K562 (cell line): Measurements from ENCODE around the gene CFAP410. TPM values are rescaled to one million over a fixed set of nuclear protein-coding genes. Genes with fewer than 3 reads are reported as not detected.

ENCODE experiments used
- ATAC-seq: fragments of 200-7000 bp; cut with Tn5 transposase; 3 replicates; pipeline ENCODE4 v1.9.1; 2020; ENCODE audit warnings: moderate library complexity
- BruUV-seq: library from RNA; stranded (reverse); fragments of 400-500 nt; replicated peaks from 2 replicates; lab custom pipeline; 2021; lab: Mats Ljungman, UMichigan
- CTCF ChIA-PET: fragments of 300-600 bp; formaldehyde crosslinking; extraction: SDS; loops from one replicate; lab custom pipeline; 2021; ENCODE audit warnings: low intra/inter-chr PET ratio; lab: Yijun Ruan, JAX
- POLR2A ChIA-PET: fragments of 300-600, 350-650 bp; sonication (Branson Sonifier 250); formaldehyde crosslinking; extraction: SDS; loops from one replicate; lab custom pipeline; 2021; ENCODE audit warnings: antibody characterized with exemption, inconsistent platforms; lab: Yijun Ruan, JAX
- DNase-seq, 4 experiments: peaks; one replicate each; pipeline versions ENCODE4 v3.0.0 to v3.0.0-alpha.2; 2011 to 2018; ENCODE audit warnings: low spot score in 3 of 4, mixed read lengths in 3 of 4; ENCODE audit errors: extremely low read depth in 1 of 4
- FAIRE-seq: peaks from 2 replicates; lab custom pipeline; 2011; peaks lifted over from hg19 to GRCh38; lab: Jason Lieb, UNC
- H2AFZ ChIP-seq: 2 replicates; pipeline ENCODE4 v1.6.0; 2011; ENCODE audit warnings: low read depth, low read length, control low read depth, inconsistent platforms
- H3K27ac ChIP-seq: fragments of 200-600 bp; 3 replicates; pipeline ENCODE4 v1.8.0; 2011; ENCODE audit warnings: low read depth, mild to moderate bottlenecking, control low read depth, inconsistent platforms, low read length, moderate library complexity, mixed read lengths; ENCODE audit errors: extremely low read depth
- H3K27me3 ChIP-seq, 2 experiments: fragments of 300-600 bp in 1 of 2; 2 replicates in 1 of 2; 3 replicates in 1 of 2; pipeline versions ENCODE4 v1.6.0 to v1.8.0; 2011; ENCODE audit warnings: inconsistent platforms in 2 of 2, low read length in 2 of 2, mild to moderate bottlenecking in 1 of 2, mixed read lengths in 1 of 2, moderate library complexity in 1 of 2; ENCODE audit not compliant: control insufficient read depth in 2 of 2, insufficient read depth in 2 of 2
- H3K36me3 ChIP-seq: fragments of 300-600 bp; 3 replicates; pipeline ENCODE4 v1.8.0; 2011; ENCODE audit warnings: mild to moderate bottlenecking, low read length, inconsistent platforms; ENCODE audit not compliant: control insufficient read depth, insufficient read depth
- H3K4me1 ChIP-seq, 2 experiments: fragments of 200-600 bp in 1 of 2; replicated peaks in 1 of 2; 2 replicates in 1 of 2; 3 replicates in 1 of 2; pipeline versions ENCODE4 v1.5.1 to v1.8.0; 2011; ENCODE audit warnings: inconsistent platforms in 2 of 2, low read length in 2 of 2, mild to moderate bottlenecking in 1 of 2, mixed read lengths in 1 of 2, moderate library complexity in 1 of 2; ENCODE audit not compliant: control insufficient read depth in 2 of 2, insufficient read depth in 2 of 2
- H3K4me2 ChIP-seq: 2 replicates; pipeline ENCODE4 v1.6.1; 2011; ENCODE audit warnings: low read length, control low read depth, inconsistent platforms, mixed read lengths; ENCODE audit not compliant: insufficient read depth
- H3K4me3 ChIP-seq: fragments of 200-600 bp; sonication (generic), shearing (Covaris generic); 2 replicates; pipeline ENCODE4 v1.5.1; 2016; ENCODE audit warnings: control low read depth, inconsistent platforms
- H3K79me2 ChIP-seq: fragments of 200-600 bp; 3 replicates; pipeline ENCODE4 v1.8.0; 2011; ENCODE audit warnings: low read length, inconsistent platforms; ENCODE audit not compliant: control insufficient read depth, insufficient read depth
- H3K9ac ChIP-seq, 2 experiments: 2 replicates each; pipeline versions ENCODE4 v1.6.0 to v1.6.1; 2011; ENCODE audit warnings: low read depth in 2 of 2, low read length in 2 of 2, control low read depth in 1 of 2, inconsistent platforms in 1 of 2, mild to moderate bottlenecking in 1 of 2, mixed read lengths in 1 of 2; ENCODE audit not compliant: insufficient read depth in 1 of 2
- H3K9me1 ChIP-seq: one replicate; pipeline ENCODE4 v1.6.0; 2011; ENCODE audit warnings: inconsistent platforms, mild to moderate bottlenecking, low read length, moderate library complexity; ENCODE audit not compliant: control insufficient read depth, insufficient read depth
- H3K9me3 ChIP-seq: replicated peaks from 2 replicates; pipeline ENCODE4 v1.5.1; 2011; ENCODE audit warnings: low read depth, low read length, inconsistent platforms; ENCODE audit not compliant: control insufficient read depth, insufficient read depth
- H4K20me1 ChIP-seq: replicated peaks from 2 replicates; pipeline ENCODE4 v1.6.1; 2011; ENCODE audit warnings: low read length, inconsistent platforms, mixed read lengths; ENCODE audit not compliant: control insufficient read depth, insufficient read depth
- BMI1 ChIP-seq: fragments of 150-350 bp; IDR thresholded peaks from 2 replicates; pipeline ENCODE4 v1.6.1; 2014; ENCODE audit warnings: low read length
- SPI1 ChIP-seq: IDR thresholded peaks from 2 replicates; pipeline ENCODE4 v1.6.1; 2011; ENCODE audit warnings: low read depth, low read length, control low read depth, borderline replicate concordance
- ZNF12 ChIP-seq: sonication (generic); formaldehyde crosslinking; IDR thresholded peaks from 2 replicates; pipeline ENCODE4 v1.4.0; 2020; ENCODE audit warnings: mild to moderate bottlenecking, missing genetic modification reagents
- ZNF24 ChIP-seq: fragments of 450-650 bp; IDR thresholded peaks from 2 replicates; pipeline ENCODE4 v1.6.1; 2016
- ZNF253 ChIP-seq: fragments of 250-450 bp; sonication (Bioruptor Pico); conservative IDR thresholded peaks from 2 replicates; pipeline ENCODE4 v1.6.1; 2021; ENCODE audit warnings: mild to moderate bottlenecking
- WGBS: fragments of 100-300 bp; shearing (Covaris generic); methylation state at CpG from one replicate; pipeline ENCODE4 v1.1.6; 2016; ENCODE audit warnings: low coverage, mixed read lengths; ENCODE audit not compliant: insufficient coverage; ENCODE audit errors: missing lambda C conversion rate; 5-methylcytosine and 5-hydroxymethylcytosine counted together
- in situ Hi-C: fragments of 300-500 bp; cut with MboI; formaldehyde crosslinking; loops from 4 replicates; pipeline ENCODE4 v1.15.0; 2018; ENCODE audit warnings: inconsistent platforms, mixed read lengths
- intact Hi-C: fragments of 100-400 bp; cut with micrococcal nuclease; formaldehyde crosslinking; loops from 2 replicates; pipeline ENCODE4 v1.14.2; 2022
- polyA plus RNA-seq, 8 experiments: library from polyadenylated mRNA; depleted of rRNA in 4 of 8; stranded (reverse) in 5 of 8; unstranded in 3 of 8; fragments of >200 nt; fragmentation: Nextera tagmentation in 2 of 8; fragmentation: Illumina TruSeq in 1 of 8; extraction: Ambion mirVana in 2 of 8; extraction: Trizol in 1 of 8; gene quantifications; 2 replicates each; pipeline versions ENCODE4 v1.2.1 to v1.2.3, GENCODE V29; 2011 to 2014; ENCODE audit warnings: inconsistent platforms in 1 of 8, missing spikeins in 1 of 8
- total RNA-seq, 7 experiments: library from RNA; depleted of rRNA in 6 of 7; stranded (reverse); fragments of >200 nt in 6 of 7; fragmentation: Illumina TruSeq in 2 of 7; extraction: Trizol in 2 of 7; gene quantifications; 2 replicates each; pipeline versions ENCODE4 v1.2.1 to v1.2.3, GENCODE V29; 2011 to 2021; ENCODE audit warnings: low replicate concordance in 1 of 7
- TF ChIP-seq, protein P1 (sequence below): fragments of 250-450 bp; sonication (Bioruptor Pico); IDR thresholded peaks from 2 replicates; pipeline ENCODE4 v1.5.1; 2021; ENCODE audit warnings: mild to moderate bottlenecking

Gene CFAP410
- total and polyA plus RNA-seq, 9 of the 15 experiments (the other 6 are each of a cell fraction or from before 2014, with no cell fraction given), result 0.07 to 17.3 (median 2.3) TPM

DNA sequence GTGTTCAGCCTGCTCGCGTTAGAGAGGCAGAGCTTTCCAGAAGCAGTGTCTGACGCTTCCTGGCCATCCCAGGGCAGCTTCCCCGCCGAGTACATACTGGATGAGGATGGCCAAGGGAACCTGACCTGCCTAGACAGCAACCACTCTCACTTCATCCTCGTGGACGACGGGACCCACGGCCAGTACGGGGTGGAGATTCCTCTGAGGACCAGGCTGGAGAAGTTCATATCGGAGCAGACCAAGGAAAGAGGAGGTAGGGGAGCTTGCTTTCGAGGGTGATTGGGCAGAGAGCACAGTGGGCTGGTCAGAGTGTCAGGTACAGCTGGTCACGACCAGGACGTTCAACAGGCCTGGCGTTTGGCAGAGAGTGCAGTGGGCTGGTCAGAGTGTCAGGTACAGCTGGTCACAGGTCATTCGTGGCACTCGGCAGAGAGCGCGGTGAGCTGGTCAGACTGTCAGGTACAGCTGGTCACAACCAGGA is 36.6 kb upstream of the CFAP410 start:
- no peak overlapping the region for H2AFZ ChIP-seq
- no peak overlapping the region for H3K4me3 ChIP-seq
- no peak overlapping the region for H3K4me2 ChIP-seq
- peaks cover 0 to 5% of the 10 kb centered on the region in 2 experiments; a peak in 1 of 5 replicates for H3K4me1 ChIP-seq
- no peak for FAIRE-seq
- H3K36me3 ChIP-seq, result no peaks in the 10 kb centered on the region
- H3K9ac ChIP-seq, result no peak overlapping the region
- TF ChIP-seq, protein P1, sequence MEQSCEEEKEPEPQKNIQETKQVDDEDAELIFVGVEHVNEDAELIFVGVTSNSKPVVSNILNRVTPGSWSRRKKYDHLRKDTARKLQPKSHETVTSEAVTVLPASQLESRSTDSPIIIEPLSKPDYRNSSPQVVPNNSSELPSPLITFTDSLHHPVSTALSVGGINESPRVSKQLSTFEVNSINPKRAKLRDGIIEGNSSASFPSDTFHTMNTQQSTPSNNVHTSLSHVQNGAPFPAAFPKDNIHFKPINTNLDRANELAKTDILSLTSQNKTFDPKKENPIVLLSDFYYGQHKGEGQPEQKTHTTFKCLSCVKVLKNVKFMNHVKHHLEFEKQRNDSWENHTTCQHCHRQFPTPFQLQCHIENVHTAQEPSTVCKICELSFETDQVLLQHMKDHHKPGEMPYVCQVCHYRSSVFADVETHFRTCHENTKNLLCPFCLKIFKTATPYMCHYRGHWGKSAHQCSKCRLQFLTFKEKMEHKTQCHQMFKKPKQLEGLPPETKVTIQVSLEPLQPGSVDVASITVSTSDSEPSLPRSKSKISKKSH, result no peak
- H3K9me3 ChIP-seq, result no peaks in the 10 kb centered on the region
- intact Hi-C loops, result no loop called here
- no peak for DNase-seq
- CTCF ChIA-PET, result no interaction called here
- in situ Hi-C loops, result no loop called here
- peaks cover 79 to 93% of the 10 kb centered on the region in 2 experiments for H3K27me3 ChIP-seq
- no TSS peak for BruUV-seq
- H3K9me1 ChIP-seq, result no peaks in the 10 kb centered on the region
- H3K27ac ChIP-seq, result no peak overlapping the region
- under 1% methylated on average over 19 of the region's 19 CpGs for WGBS
- H4K20me1 ChIP-seq, result peaks cover 7% of the 10 kb centered on the region; the same call in 1 of the 2 replicates
- ATAC-seq, result no peak
- POLR2A ChIA-PET, result interaction anchor here (0.6 kb wide), 1 partner anchor 44 kb away, joined by 3 read pairs; no protein-coding TSS in a partner anchor
- H3K79me2 ChIP-seq, result no peaks in the 10 kb centered on the region

DNA sequence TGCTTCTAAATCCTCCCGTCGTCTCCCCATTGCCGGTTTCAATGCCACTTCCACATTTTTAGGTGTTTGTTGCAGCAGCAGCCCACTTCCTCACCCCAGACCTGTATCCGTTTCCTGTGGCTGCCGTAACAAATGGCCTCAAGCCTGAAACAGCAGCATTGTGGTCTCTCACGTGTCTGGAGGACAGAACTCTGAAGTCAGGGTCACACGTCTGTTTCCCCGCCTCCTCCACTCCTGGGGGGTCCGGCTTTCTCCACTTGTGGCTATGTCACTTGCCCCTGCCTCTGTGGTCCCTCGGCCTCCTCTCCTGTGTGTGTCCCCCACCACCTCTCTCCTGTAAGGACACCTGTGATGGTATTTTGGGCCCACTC is 36.1 kb upstream of the CFAP410 start:
- no peaks in the 10 kb centered on the region for H3K79me2 ChIP-seq
- intact Hi-C loops (no loop called here), in situ Hi-C loops (no loop called here)
- H3K9me1 ChIP-seq, result no peaks in the 10 kb centered on the region
- no peak overlapping the region for H3K4me2 ChIP-seq
- no peaks in the 10 kb centered on the region for H3K36me3 ChIP-seq
- no peak for FAIRE-seq
- no peak overlapping the region for H3K27ac ChIP-seq
- H3K4me1 ChIP-seq, result peaks cover 0 to 7% of the 10 kb centered on the region in 2 experiments; a peak in 3 of 5 replicates
- ATAC-seq, result no peak
- WGBS, result 2% methylated on average over 10 of the region's 10 CpGs
- no peak for DNase-seq
- H3K9me3 ChIP-seq, result no peaks in the 10 kb centered on the region
- CTCF ChIA-PET, result no interaction called here
- POLR2A ChIA-PET, result no interaction called here
- TF ChIP-seq ZNF253, result no peak
- peak; percentile 90 for TF ChIP-seq ZNF12 (CRISPR knock-in tag)
- no peak for TF ChIP-seq ZNF24
- TF ChIP-seq SPI1, result peak; percentile 68; the same call in 1 of the 2 replicates
- TF ChIP-seq BMI1, result no peak
- no peak overlapping the region for H3K9ac ChIP-seq
- BruUV-seq, result no TSS peak
- no peak overlapping the region for H3K4me3 ChIP-seq
- H4K20me1 ChIP-seq, result peaks cover 7% of the 10 kb centered on the region; the same call in 1 of the 2 replicates
- H2AFZ ChIP-seq, result no peak overlapping the region
- peaks cover 80 to 93% of the 10 kb centered on the region in 2 experiments for H3K27me3 ChIP-seq
